GM13977 (cell line): ENCODE measurements around the gene AMD1.

Source experiments
- DNase-seq: peaks from one replicate; pipeline ENCODE4 v3.0.0; 2012; ENCODE audit warnings: low spot score
- in situ Hi-C: fragments of 300-500 bp; cut with MboI; formaldehyde crosslinking; loops from one replicate; pipeline ENCODE4 v1.12.0; 2022; ENCODE audit warnings: low sequenced_read_pairs, low pct_unique_long_range_greater_than_20kb, mixed read lengths, inconsistent platforms; ENCODE audit not compliant: unreplicated experiment
- TF ChIP-seq, protein P1 (sequence below): IDR thresholded peaks from 2 replicates; pipeline ENCODE4 v1.5.1; 2012; ENCODE audit warnings: mild to moderate bottlenecking, control low read depth; ENCODE audit not compliant: insufficient read depth; ENCODE audit errors: extremely low read depth, missing control alignments

Gene AMD1

DNA sequence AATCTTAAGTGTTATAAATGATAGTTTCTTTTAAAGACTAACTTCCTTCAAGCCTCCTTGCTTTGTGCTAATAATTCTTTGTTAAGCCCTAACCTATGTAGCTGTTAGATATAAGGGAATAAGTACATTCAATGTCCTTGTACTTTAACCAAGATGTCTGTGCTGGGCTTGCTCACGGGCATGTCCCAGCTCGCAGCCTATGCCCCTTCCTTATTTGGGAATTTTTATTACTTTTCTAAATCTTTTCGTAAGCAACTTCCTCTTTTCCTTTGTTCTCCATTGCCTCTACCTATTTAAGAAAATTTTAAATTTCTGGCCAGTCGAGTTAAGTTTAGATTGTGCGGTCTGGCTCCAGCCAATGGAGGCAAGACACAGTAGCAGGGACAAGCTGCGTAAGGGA, 33.3 kb upstream of the AMD1 start:
- TF ChIP-seq, protein P1, sequence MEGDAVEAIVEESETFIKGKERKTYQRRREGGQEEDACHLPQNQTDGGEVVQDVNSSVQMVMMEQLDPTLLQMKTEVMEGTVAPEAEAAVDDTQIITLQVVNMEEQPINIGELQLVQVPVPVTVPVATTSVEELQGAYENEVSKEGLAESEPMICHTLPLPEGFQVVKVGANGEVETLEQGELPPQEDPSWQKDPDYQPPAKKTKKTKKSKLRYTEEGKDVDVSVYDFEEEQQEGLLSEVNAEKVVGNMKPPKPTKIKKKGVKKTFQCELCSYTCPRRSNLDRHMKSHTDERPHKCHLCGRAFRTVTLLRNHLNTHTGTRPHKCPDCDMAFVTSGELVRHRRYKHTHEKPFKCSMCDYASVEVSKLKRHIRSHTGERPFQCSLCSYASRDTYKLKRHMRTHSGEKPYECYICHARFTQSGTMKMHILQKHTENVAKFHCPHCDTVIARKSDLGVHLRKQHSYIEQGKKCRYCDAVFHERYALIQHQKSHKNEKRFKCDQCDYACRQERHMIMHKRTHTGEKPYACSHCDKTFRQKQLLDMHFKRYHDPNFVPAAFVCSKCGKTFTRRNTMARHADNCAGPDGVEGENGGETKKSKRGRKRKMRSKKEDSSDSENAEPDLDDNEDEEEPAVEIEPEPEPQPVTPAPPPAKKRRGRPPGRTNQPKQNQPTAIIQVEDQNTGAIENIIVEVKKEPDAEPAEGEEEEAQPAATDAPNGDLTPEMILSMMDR: no peak
- in situ Hi-C loops: no loop called here
- no peak for DNase-seq

DNA sequence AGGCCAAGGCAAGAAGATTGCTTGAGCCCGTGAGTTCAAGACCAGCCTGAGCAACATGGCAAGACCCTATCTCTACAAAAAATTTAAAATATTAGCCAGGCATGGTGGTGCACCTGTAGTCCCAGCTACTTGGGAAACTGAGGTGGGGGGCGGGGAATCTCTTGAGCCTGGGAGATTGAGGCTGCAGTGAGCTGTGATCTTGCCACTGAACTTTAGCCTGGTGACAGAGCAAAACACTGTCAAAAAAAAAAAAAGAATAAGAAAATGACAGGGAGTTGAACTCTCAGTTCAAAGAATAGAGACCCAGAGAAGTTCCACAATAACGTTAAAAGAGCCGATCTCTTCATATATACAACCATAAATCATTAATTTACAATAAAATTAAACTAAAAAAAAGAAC, 24.8 kb upstream of the AMD1 start:
- no peak for DNase-seq
- in situ Hi-C loops: no loop called here
- TF ChIP-seq, protein P1: no peak

DNA sequence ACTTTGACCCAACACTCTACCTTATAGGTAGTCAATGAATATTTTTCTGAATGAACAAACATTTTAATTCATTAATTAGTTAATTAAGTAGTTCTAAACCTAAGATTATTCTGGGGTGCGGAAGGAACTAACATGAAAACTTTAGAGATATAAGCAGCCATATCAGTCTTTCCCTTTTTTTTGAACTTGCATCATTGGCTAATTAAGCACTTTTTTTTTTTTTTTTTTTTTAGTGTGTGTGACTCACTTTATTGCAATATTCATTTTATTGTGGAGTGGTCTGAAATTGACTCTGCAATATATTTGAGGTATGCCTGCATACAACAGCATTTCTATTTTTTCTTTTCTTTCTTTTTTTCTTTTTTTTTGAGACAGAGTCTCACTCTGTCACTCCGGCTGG, 21.8 kb upstream of the AMD1 start:
- TF ChIP-seq, protein P1: no peak
- in situ Hi-C loops: no loop called here
- DNase-seq: no peak

DNA sequence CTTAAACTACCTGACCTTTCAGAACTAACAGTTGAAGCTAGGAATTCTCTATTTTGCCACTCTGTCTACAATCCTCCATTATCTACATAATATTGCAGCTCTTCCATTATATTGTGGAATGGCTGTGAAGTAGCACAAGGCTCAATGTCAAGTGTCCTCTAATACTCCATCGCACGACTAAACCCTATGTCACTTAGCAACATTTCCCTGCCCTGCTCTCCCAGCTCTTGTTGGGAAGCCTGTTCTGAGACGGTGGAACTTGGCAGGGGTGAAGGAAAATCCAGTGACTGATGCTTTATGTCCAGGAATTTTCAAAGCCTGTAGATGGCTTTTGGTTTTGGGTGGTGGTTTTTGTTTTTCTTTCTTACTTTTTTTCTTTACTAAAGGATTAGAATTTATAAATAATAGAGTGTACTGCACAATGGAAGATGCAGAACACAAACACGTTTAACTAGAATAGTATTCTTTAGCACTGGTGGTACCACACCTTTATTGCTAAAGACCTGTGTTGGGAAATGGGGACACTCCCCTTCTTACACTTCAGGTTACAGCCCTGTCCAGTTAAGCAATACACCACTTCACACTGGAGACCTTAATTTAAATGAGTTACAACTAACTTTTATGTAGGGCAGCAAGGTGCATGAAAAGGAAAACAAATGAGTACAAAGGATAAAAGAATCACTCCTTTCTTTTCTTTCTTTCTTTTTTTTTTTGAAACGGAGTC, 20.7 kb upstream of the AMD1 start:
- DNase-seq: no peak
- in situ Hi-C loops: no loop called here
- TF ChIP-seq, protein P1: no peak

DNA sequence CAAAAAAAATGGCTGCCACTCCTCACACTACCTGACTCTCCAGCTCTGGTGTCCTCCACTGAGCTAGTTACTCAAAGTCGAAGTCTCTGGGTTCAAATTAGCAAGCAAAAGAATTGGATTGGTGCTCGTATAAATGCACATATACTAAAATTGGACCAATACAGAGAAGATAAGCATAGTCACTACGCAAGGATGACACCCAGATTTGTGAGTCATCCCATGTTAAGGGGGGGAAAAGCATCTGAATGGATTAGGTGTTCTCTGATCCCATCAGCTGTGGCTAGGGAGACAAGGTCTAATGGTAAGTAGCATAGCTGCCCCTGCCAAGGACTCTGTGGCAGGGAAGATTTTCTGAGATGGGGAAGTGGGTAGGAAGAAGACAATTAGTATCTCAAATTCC, 18.3 kb upstream of the AMD1 start:
- TF ChIP-seq, protein P1: no peak
- DNase-seq: no peak
- in situ Hi-C loops: no loop called here

DNA sequence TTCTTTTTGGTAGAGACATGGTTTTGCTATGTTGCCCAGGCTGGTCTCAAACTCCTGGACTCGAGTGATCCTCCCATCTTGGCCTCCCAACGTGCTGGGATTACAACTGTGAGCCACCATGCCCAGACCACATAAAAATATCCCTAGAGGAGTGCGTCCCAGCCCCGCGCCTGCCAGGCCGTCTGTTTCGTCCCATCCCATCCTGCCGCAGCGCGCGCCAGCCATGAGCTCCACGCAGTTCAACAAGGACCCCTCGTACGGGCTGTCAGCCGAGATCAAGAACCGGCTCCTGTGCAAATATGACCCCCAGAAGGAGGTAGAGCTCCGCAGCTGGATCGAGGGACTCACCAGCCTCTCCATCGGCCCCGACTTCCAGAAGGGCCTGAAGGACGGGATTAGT, 16.6 kb upstream of the AMD1 start:
- TF ChIP-seq, protein P1: no peak
- no peak for DNase-seq
- in situ Hi-C loops: no loop called here
